HFFc6 (cell line): ENCODE measurements around the gene ADAP1. TPM values are rescaled to one million over a fixed set of nuclear protein-coding genes. Genes with fewer than 3 reads are reported as not detected.

Experiments
- DNase-seq: peaks from one replicate; pipeline ENCODE4 v3.0.0-alpha.2; 2018
- H3K27ac Mint-ChIP-seq: 2 replicates; pipeline ENCODE4 v1.8.0; 2020; ENCODE audit warnings: mild to moderate bottlenecking, mixed read lengths
- H3K27me3 Mint-ChIP-seq: 2 replicates; pipeline ENCODE4 v1.8.0; 2021; ENCODE audit warnings: mild to moderate bottlenecking, moderate library complexity, mixed read lengths; ENCODE audit not compliant: insufficient read depth
- H3K36me3 Mint-ChIP-seq: 2 replicates; pipeline ENCODE4 v1.8.0; 2021; ENCODE audit warnings: low read depth, mixed read lengths
- H3K4me1 Mint-ChIP-seq: 2 replicates; pipeline ENCODE4 v1.8.0; 2020; ENCODE audit warnings: low read depth, mixed read lengths
- H3K4me3 Mint-ChIP-seq: 2 replicates; pipeline ENCODE4 v1.8.0; 2020; ENCODE audit warnings: mild to moderate bottlenecking, moderate library complexity, mixed read lengths
- H3K9me3 Mint-ChIP-seq: 2 replicates; pipeline ENCODE4 v1.8.0; 2020; ENCODE audit warnings: mild to moderate bottlenecking, mixed read lengths
- CTCF ChIP-seq: fragments of 200-600 bp; sonication (generic); IDR thresholded peaks from 2 replicates; pipeline ENCODE4 v1.5.0; 2021; ENCODE audit warnings: antibody characterized with exemption, mild to moderate bottlenecking
- total RNA-seq, 6 experiments: library from RNA; stranded (reverse); fragmentation: NEBNext Ultra II Directional; extraction: Animal tissue kit (Norgen Biotek cat#: 25700); gene quantifications; 2 replicates in 1 of 6; 3 replicates in 5 of 6; pipeline ENCODE4 v1.2.3, GENCODE V29; 2021

Gene ADAP1
- total RNA-seq, 6 experiments from 2014 or later = 0.64 to 1.1 (median 0.90) TPM

- H3K27ac Mint-ChIP-seq = no peak overlapping the region
- TF ChIP-seq CTCF = no peak
- no peak for DNase-seq
- peaks cover 8% of the 10 kb centered on the region for H3K27me3 Mint-ChIP-seq
- H3K36me3 Mint-ChIP-seq = no peaks in the 10 kb centered on the region
- 0 out of 2 replicates have a peak, but pooled peaks cover under 1% of the 10 kb centered on the region for H3K4me1 Mint-ChIP-seq
- H3K4me3 Mint-ChIP-seq = no peak overlapping the region
- H3K9me3 Mint-ChIP-seq = no peaks in the 10 kb centered on the region
Measured at GRCh38 chr7:930975-931758, 23.3 kb downstream of the ADAP1 start.

- H3K27ac Mint-ChIP-seq = no peak overlapping the region
- no peaks in the 10 kb centered on the region for H3K4me1 Mint-ChIP-seq
- no peaks in the 10 kb centered on the region for H3K9me3 Mint-ChIP-seq
- no peak overlapping the region for H3K4me3 Mint-ChIP-seq
- no peak for DNase-seq
- H3K36me3 Mint-ChIP-seq = no peaks in the 10 kb centered on the region
- peaks cover 8% of the 10 kb centered on the region for H3K27me3 Mint-ChIP-seq
- TF ChIP-seq CTCF = no peak
Measured at GRCh38 chr7:929311-929711, 25.2 kb downstream of the ADAP1 start.

DNA sequence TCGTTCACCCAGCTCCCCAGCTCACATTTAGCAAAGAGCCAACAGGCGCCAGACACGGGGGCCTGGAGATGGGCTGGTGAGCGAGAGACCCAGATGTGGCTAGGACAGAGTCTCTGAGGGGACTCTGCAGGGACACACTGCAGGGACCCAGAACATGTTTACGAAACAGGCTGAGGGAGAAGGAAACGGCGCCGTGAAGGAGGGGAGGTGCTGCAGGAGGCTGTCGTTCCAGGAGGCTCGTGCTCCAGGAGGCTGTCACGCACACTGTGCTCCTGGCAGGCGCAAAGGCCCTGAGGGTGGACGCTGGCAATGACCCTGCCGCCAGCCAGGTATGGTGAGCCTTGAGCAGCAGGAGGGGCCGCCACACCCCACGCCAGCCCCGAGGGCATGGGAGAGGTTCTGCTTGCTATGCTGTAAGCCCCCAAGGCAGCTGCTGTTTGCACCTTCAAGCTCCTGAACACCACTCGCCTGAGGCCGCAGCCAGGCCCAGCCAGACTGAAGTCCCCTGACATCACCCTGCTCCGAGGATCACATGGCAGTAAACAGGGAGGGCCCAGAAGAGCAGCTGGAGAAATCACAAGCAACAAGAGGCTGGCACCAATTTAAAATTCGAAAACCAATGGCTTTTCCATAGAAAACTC, 27.3 kb downstream of the ADAP1 start:
- Mint-ChIP-seq H3K4me1 (no peaks in the 10 kb centered on the region), H3K27ac (no peak overlapping the region)
- no peak for DNase-seq

DNA sequence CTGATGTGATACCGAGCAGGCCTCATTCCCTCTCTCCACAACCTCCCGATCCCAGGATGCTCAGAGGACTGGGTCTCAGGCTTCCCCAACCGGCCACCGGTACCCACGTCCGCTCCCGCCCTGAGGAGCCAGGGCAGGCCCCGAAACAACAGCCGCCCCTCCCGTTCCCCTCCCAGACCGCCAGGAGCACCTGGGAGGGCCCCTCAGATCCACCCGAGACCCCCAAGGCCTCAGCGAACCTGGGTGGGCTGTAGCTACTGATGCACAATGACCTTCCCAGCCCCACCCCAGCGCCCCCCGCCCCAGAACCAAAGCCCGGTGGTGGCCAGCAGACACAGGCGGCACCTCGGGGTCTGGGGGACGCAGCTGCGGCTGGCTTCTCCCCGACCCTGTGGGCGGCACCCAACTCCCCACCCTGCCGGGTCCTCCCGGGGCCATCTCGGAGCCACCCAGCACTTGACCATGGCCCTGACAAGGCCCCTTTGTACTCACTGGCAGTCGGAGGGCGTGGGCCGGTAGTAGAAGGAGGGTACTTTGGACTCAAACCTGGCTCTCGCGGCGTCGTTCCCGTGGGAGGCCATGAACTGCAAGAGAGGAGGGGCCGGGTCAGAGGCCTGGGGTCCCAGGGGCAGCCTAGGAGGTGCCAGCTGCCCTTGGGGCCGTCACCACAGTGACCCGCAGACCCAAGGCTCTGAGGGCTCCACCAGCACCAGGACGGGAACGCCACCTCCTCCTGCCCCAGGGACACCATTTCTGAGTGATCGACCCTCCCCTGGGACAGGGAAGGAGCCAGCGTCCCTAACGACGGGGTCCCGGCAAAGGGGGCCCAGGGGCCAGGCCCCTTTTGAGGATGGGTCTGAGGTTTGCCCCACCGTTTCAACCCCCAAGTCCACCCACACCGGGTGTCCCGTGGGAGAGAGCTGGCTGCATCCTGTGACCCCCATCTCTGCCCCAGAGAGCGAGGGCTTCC, 28.1 kb downstream of the ADAP1 start:
- Mint-ChIP-seq H3K27me3 (peaks cover 5% of the 10 kb centered on the region), H3K36me3 (no peaks in the 10 kb centered on the region), H3K4me1 (no peaks in the 10 kb centered on the region), H3K9me3 (no peaks in the 10 kb centered on the region), H3K4me3 (no peak overlapping the region), H3K27ac (no peak overlapping the region)
- no peak for DNase-seq
- no peak for TF ChIP-seq CTCF

More for the DNA sequence above, 27.3 kb downstream of the ADAP1 start:
- H3K4me3 Mint-ChIP-seq = no peak overlapping the region
- H3K9me3 Mint-ChIP-seq = no peaks in the 10 kb centered on the region
- H3K36me3 Mint-ChIP-seq = no peaks in the 10 kb centered on the region
- H3K27me3 Mint-ChIP-seq = peaks cover 6% of the 10 kb centered on the region
- TF ChIP-seq CTCF = no peak

GRCh38 chr7:925601-926000, 28.9 kb downstream of the ADAP1 start:
- DNase-seq = no peak
- H3K4me3 Mint-ChIP-seq = no peak overlapping the region
- H3K4me1 Mint-ChIP-seq = no peaks in the 10 kb centered on the region
- H3K9me3 Mint-ChIP-seq = no peaks in the 10 kb centered on the region
- no peaks in the 10 kb centered on the region for H3K36me3 Mint-ChIP-seq
- H3K27me3 Mint-ChIP-seq = peaks cover 8% of the 10 kb centered on the region
- no peak for TF ChIP-seq CTCF
- no peak overlapping the region for H3K27ac Mint-ChIP-seq
